OCI-LY7 (cell line): ENCODE data around the gene TWSG1. TPM values are rescaled to one million over a fixed set of nuclear protein-coding genes. Genes with fewer than 3 reads are reported as not detected.

Experiments
- BruUV-seq: library from RNA; stranded (reverse); fragments of 400-500 nt; replicated peaks from 2 replicates; lab custom pipeline; 2021; lab: Mats Ljungman, UMichigan
- CTCF ChIA-PET: fragments of 300-600 bp; sonication (Branson Sonifier 250); formaldehyde crosslinking; loops from one replicate; lab custom pipeline; 2022; ENCODE audit warnings: antibody characterized with exemption; ENCODE audit not compliant: unreplicated experiment; lab: Charles Lee
- POLR2A ChIA-PET: fragments of 300-600 bp; sonication (Branson Sonifier 250); formaldehyde crosslinking; loops from one replicate; lab custom pipeline; 2022; ENCODE audit warnings: antibody characterized with exemption; lab: Charles Lee
- DNase-seq: peaks from one replicate; pipeline ENCODE4 v3.0.0-alpha.2; 2015; ENCODE audit warnings: low spot score
- H2AFZ ChIP-seq: fragments of 200-600 bp; sonication (generic), shearing (Covaris generic); 2 replicates; pipeline ENCODE4 v1.6.1; 2014; ENCODE audit warnings: mild to moderate bottlenecking, antibody characterized with exemption, low read length, moderate library complexity
- H3K27ac ChIP-seq: fragments of 200-600 bp; sonication (generic); 2 replicates; pipeline ENCODE4 v1.5.1; 2014; ENCODE audit warnings: mixed run types, low read depth, mild to moderate bottlenecking, moderate library complexity, low read length, inconsistent platforms; ENCODE audit not compliant: poor library complexity, severe bottlenecking
- H3K36me3 ChIP-seq: fragments of 200-600 bp; sonication (generic); 2 replicates; pipeline ENCODE4 v1.6.1; 2014; ENCODE audit warnings: mild to moderate bottlenecking, antibody characterized with exemption, low read length, moderate library complexity, mixed read lengths; ENCODE audit not compliant: insufficient read depth
- H3K4me1 ChIP-seq: fragments of 200-600 bp; sonication (generic); 2 replicates; pipeline ENCODE4 v1.5.1; 2014; ENCODE audit warnings: mild to moderate bottlenecking, low read length; ENCODE audit not compliant: insufficient read depth, poor library complexity, severe bottlenecking
- H3K4me2 ChIP-seq: fragments of 200-600 bp; sonication (generic); 2 replicates; pipeline ENCODE4 v1.6.1; 2014; ENCODE audit warnings: mild to moderate bottlenecking, low read length
- H3K4me3 ChIP-seq: fragments of 200-600 bp; sonication (generic); 2 replicates; pipeline ENCODE4 v1.5.1; 2014; ENCODE audit warnings: mild to moderate bottlenecking, low read depth, low read length; ENCODE audit not compliant: poor library complexity, severe bottlenecking
- H3K79me2 ChIP-seq: fragments of 200-600 bp; sonication (generic); 2 replicates; pipeline ENCODE4 v1.6.1; 2016; ENCODE audit warnings: low read depth, mild to moderate bottlenecking, low read length, moderate library complexity, mixed read lengths; ENCODE audit not compliant: insufficient read depth
- H3K9me2 ChIP-seq: fragments of 200-600 bp; sonication (generic); 2 replicates; pipeline ENCODE4 v1.6.1; 2016; ENCODE audit warnings: mild to moderate bottlenecking, low read length, mixed read lengths; ENCODE audit not compliant: insufficient read depth
- H3K9me3 ChIP-seq: fragments of 200-600 bp; sonication (generic); 2 replicates; pipeline ENCODE4 v1.6.1; 2014; ENCODE audit warnings: mild to moderate bottlenecking, mixed run types, low read length, mixed read lengths
- H4K20me1 ChIP-seq: fragments of 200-600 bp; sonication (generic); 2 replicates; pipeline ENCODE4 v1.6.1; 2014; ENCODE audit warnings: mild to moderate bottlenecking, antibody characterized with exemption, low read length, moderate library complexity, mixed read lengths; ENCODE audit not compliant: insufficient read depth
- EZH2phosphoT487 ChIP-seq: fragments of 200-600 bp; sonication (generic); IDR thresholded peaks from 2 replicates; pipeline ENCODE4 v1.6.1; 2018; ENCODE audit warnings: low read depth, borderline replicate concordance, mild to moderate bottlenecking, mixed run types, antibody characterized with exemption, low read length, moderate library complexity, mixed read lengths
- intact Hi-C: fragments of 100-400 bp; cut with micrococcal nuclease; formaldehyde crosslinking; loops from one replicate; pipeline ENCODE4 v1.10.0; 2022; ENCODE audit not compliant: unreplicated experiment
- total RNA-seq, 2 experiments: library from RNA; depleted of rRNA in 1 of 2; stranded (reverse); fragments of >200 nt in 1 of 2; shearing (Covaris generic) in 1 of 2; gene quantifications; 2 replicates each; pipeline ENCODE4 v1.2.3, GENCODE V29; 2014 to 2022
- TF ChIP-seq, protein P1 (sequence below): fragments of 200-600 bp; sonication (generic); conservative IDR thresholded peaks from 2 replicates; pipeline ENCODE4 v1.5.1; 2014; ENCODE audit warnings: mild to moderate bottlenecking, antibody characterized with exemption, low read length, moderate library complexity, mixed read lengths

Gene TWSG1
- total RNA-seq, 2 experiments from 2014 or later = 7.5 to 10.9 TPM

GRCh38 chr18:9325716-9326115 lies 8.9 kb upstream of the TWSG1 start:
- TF ChIP-seq, protein P1, sequence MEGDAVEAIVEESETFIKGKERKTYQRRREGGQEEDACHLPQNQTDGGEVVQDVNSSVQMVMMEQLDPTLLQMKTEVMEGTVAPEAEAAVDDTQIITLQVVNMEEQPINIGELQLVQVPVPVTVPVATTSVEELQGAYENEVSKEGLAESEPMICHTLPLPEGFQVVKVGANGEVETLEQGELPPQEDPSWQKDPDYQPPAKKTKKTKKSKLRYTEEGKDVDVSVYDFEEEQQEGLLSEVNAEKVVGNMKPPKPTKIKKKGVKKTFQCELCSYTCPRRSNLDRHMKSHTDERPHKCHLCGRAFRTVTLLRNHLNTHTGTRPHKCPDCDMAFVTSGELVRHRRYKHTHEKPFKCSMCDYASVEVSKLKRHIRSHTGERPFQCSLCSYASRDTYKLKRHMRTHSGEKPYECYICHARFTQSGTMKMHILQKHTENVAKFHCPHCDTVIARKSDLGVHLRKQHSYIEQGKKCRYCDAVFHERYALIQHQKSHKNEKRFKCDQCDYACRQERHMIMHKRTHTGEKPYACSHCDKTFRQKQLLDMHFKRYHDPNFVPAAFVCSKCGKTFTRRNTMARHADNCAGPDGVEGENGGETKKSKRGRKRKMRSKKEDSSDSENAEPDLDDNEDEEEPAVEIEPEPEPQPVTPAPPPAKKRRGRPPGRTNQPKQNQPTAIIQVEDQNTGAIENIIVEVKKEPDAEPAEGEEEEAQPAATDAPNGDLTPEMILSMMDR = no peak
- no peak for TF ChIP-seq EZH2phosphoT487
- Histone ChIP-seq H4K20me1 (no peaks in the 10 kb centered on the region), H3K9me2 (no peaks in the 10 kb centered on the region), H3K36me3 (no peaks in the 10 kb centered on the region), H3K9me3 (no peaks in the 10 kb centered on the region), H3K4me2 (no peak overlapping the region), H3K79me2 (no peaks in the 10 kb centered on the region), H3K4me1 (no peaks in the 10 kb centered on the region), H3K27ac (no peak overlapping the region), H3K4me3 (no peak overlapping the region), H2AFZ (no peak overlapping the region)
- CTCF ChIA-PET = no interaction called here
- intact Hi-C loops = no loop called here
- DNase-seq = no peak
- BruUV-seq = no TSS peak
- POLR2A ChIA-PET = interaction anchor here (0.7 to 1.0 kb wide), 3 partner anchors 9 to 425 kb away, joined by 3 to 5 read pairs (median 4); partner anchors contain the start of gene TWSG1

- Histone ChIP-seq H3K4me3 (no peak overlapping the region), H3K9me2 (no peaks in the 10 kb centered on the region), H3K4me1 (no peaks in the 10 kb centered on the region), H3K79me2 (no peaks in the 10 kb centered on the region), H3K36me3 (no peaks in the 10 kb centered on the region), H3K9me3 (no peaks in the 10 kb centered on the region), H2AFZ (no peak overlapping the region), H4K20me1 (no peaks in the 10 kb centered on the region), H3K27ac (no peak overlapping the region), H3K4me2 (no peak overlapping the region)
- POLR2A ChIA-PET = no interaction called here
- intact Hi-C loops = no loop called here
- no TSS peak for BruUV-seq
- TF ChIP-seq, protein P1 = no peak
- CTCF ChIA-PET = no interaction called here
- DNase-seq = no peak
These were observed 5.8 kb upstream of the TWSG1 start for GRCh38 chr18:9328776-9329175.

GRCh38 chr18:9329471-9329870 lies 5.1 kb upstream of the TWSG1 start:
- no peak overlapping the region for H2AFZ ChIP-seq
- no peaks in the 10 kb centered on the region for H4K20me1 ChIP-seq
- no peaks in the 10 kb centered on the region for H3K79me2 ChIP-seq
- no peaks in the 10 kb centered on the region for H3K9me2 ChIP-seq
- H3K36me3 ChIP-seq = no peaks in the 10 kb centered on the region
- intact Hi-C loops = no loop called here
- TF ChIP-seq EZH2phosphoT487 = no peak
- TF ChIP-seq, protein P1 = no peak
- H3K4me1 ChIP-seq = no peaks in the 10 kb centered on the region
- no peak for DNase-seq
- H3K4me3 ChIP-seq = no peak overlapping the region
- POLR2A ChIA-PET = no interaction called here
- H3K9me3 ChIP-seq = no peaks in the 10 kb centered on the region
- CTCF ChIA-PET = no interaction called here
- H3K27ac ChIP-seq = no peak overlapping the region
- no TSS peak for BruUV-seq
- H3K4me2 ChIP-seq = no peak overlapping the region
